CD4-positive, alpha-beta T cell (primary cell): Measurements from ENCODE around the gene PRR11. TPM values are rescaled to one million over a fixed set of nuclear protein-coding genes. Genes with fewer than 3 reads are reported as not detected.
"Not testable (repeated sequence)": the region's sequence is repeated elsewhere in the genome, so short reads cannot be mapped to it uniquely, and the experiment has no call there.

ENCODE experiments used
- ATAC-seq: fragments of 200-7000 bp; cut with Tn5 transposase; one replicate; pipeline ENCODE4 v1.10.0; 2022; ENCODE audit warnings: mild to moderate bottlenecking; ENCODE audit not compliant: poor library complexity
- CTCF ChIA-PET: fragments of 350-600 bp; sonication (Branson Sonifier 250); formaldehyde crosslinking; loops from one replicate; lab custom pipeline; 2021; ENCODE audit warnings: antibody characterized with exemption, inconsistent platforms; lab: Charles Lee
- POLR2A ChIA-PET: fragments of 350-600 bp; sonication (Branson Sonifier 250); formaldehyde crosslinking; loops from one replicate; lab custom pipeline; 2021; ENCODE audit warnings: antibody characterized with exemption, inconsistent platforms; lab: Charles Lee
- DNase-seq, 14 experiments: peaks; one replicate each; pipeline ENCODE4 v3.0.0-alpha.2; 2013 to 2020; ENCODE audit warnings: mixed read lengths in 2 of 14
- H3K27ac ChIP-seq, 2 donors: one replicate each; pipeline versions ENCODE4 v1.5.1 to v1.7.0; 2013; ENCODE audit warnings: low read length in 2 of 2, low read depth in 1 of 2, mild to moderate bottlenecking in 1 of 2
- H3K27me3 ChIP-seq, 2 experiments: 1 replicate in 1 of 2; 2 replicates in 1 of 2; pipeline versions ENCODE4 v1.6.1 to v1.7.0; 2013; ENCODE audit warnings: low read length in 2 of 2, control low read depth in 1 of 2, mild to moderate bottlenecking in 1 of 2, moderate library complexity in 1 of 2; ENCODE audit not compliant: insufficient read depth in 2 of 2, control insufficient read depth in 1 of 2
- H3K36me3 ChIP-seq: one replicate; pipeline ENCODE4 v1.6.1; 2013; ENCODE audit warnings: low read length, control low read depth; ENCODE audit not compliant: insufficient read depth
- H3K4me1 ChIP-seq: one replicate; pipeline ENCODE4 v1.6.1; 2013; ENCODE audit warnings: low read length, control low read depth; ENCODE audit not compliant: insufficient read depth
- H3K4me3 ChIP-seq: one replicate; pipeline ENCODE4 v1.5.1; 2013; ENCODE audit warnings: mild to moderate bottlenecking, low read length, moderate library complexity
- H3K9me3 ChIP-seq, 2 experiments: 1 replicate in 1 of 2; 2 replicates in 1 of 2; pipeline versions ENCODE4 v1.6.1 to v1.7.0; 2013; ENCODE audit warnings: low read length in 2 of 2, mild to moderate bottlenecking in 2 of 2, control low read depth in 1 of 2, moderate library complexity in 1 of 2; ENCODE audit not compliant: control insufficient read depth in 1 of 2, insufficient read depth in 1 of 2
- H3K27ac Mint-ChIP-seq: one replicate; pipeline ENCODE4 v1.8.0; 2020; ENCODE audit warnings: mixed read lengths
- H3K27me3 Mint-ChIP-seq: one replicate; pipeline ENCODE4 v1.8.0; 2021; ENCODE audit warnings: mixed read lengths
- H3K36me3 Mint-ChIP-seq: one replicate; pipeline ENCODE4 v1.8.0; 2021; ENCODE audit warnings: low read depth, mixed read lengths
- H3K4me1 Mint-ChIP-seq: one replicate; pipeline ENCODE4 v1.8.0; 2021; ENCODE audit warnings: low read depth, mixed read lengths
- H3K4me3 Mint-ChIP-seq: one replicate; pipeline ENCODE4 v1.8.0; 2020; ENCODE audit warnings: mild to moderate bottlenecking, mixed read lengths
- H3K9me3 Mint-ChIP-seq: one replicate; pipeline ENCODE4 v1.8.0; 2020; ENCODE audit warnings: mixed read lengths
- CTCF ChIP-seq: fragments of 200-600 bp; IDR thresholded peaks from one replicate; pipeline ENCODE4 v1.8.0; 2022; ENCODE audit warnings: antibody characterized with exemption, mild to moderate bottlenecking
- intact Hi-C, 2 experiments: fragments of 100-400 bp; cut with DNase I in 1 of 2; cut with micrococcal nuclease in 1 of 2; formaldehyde crosslinking; loops; one replicate each; pipeline versions ENCODE4 v1.15.1 to v1.9.0; 2023 to 2025; cut with DNase I, micrococcal nuclease
- total RNA-seq, 174 experiments: library from RNA in 2 of 174; stranded (reverse) in 2 of 174; gene quantifications; one replicate each; pipeline ENCODE4 v1.2.3 and lab custom pipeline; 2021 to 2026

PRR11 gene
- total RNA-seq, 2 experiments from 2014 or later: 0.69 to 0.92 TPM

DNA sequence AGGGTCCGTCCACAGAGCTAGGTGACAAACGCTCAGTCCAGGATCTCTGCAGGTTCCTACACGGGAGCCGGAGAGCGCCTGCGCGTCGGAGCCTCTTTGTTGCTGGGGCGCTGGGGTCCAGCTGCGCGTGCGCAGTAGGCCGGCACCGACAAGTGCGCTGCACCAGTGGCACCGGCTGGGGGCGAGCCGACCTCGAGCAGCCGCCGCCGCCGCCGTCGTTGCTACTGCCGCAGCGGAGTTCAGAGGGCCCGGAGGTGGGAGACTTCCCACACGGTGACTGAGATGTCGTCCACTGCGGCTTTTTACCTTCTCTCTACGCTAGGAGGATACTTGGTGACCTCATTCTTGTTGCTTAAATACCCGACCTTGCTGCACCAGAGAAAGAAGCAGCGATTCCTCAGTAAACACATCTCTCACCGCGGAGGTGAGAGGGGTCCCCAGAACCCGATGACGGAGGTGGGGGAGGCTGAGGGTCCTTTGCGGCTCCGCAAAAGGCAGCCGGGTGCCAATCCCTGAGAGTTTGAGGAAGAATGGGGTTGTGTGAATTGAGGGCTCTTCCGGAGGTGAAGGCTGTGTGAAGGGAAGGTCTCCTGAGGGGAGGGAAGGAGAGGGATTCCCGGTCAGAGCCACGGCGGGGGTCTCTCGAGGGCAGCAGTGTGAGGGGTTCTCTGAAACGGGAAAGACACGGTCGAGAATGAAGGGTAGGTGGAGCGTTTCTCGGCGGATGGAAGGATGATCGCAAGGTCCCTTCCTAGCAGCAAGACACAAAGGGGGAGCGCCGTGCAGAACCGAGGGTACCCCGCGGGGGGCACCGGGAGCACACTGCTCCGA lies 65.0 kb downstream of the PRR11 start, which contains the start of gene GDPD1:
TSS of gene GDPD1 (plus strand) at position 184 of the 831 bp plus-strand sequence. CDS start at position 283, 99 bp downstream.
- H3K9me3 Mint-ChIP-seq: no peaks in the 10 kb centered on the region

GRCh38 chr17:59221159-59221847 lies 65.8 kb downstream of the PRR11 start:
- no peak for ATAC-seq
- Mint-ChIP-seq H3K4me1 (peaks cover 16% of the 10 kb centered on the region), H3K27me3 (no peaks in the 10 kb centered on the region), H3K9me3 (no peaks in the 10 kb centered on the region), H3K36me3 (peaks cover 8% of the 10 kb centered on the region), H3K4me3 (peak overlapping the region; percentile 96), H3K27ac (peak overlapping the region; percentile 99)
- POLR2A ChIA-PET: interaction anchor here (0.9 to 3.1 kb wide), 4 partner anchors 11 to 108 kb away, joined by 3 to 43 read pairs (median 3); partner anchors contain the start of genes PRR11 and SMG8
- H3K9me3 ChIP-seq: no peaks in the 10 kb centered on the region
- H3K36me3 ChIP-seq: no peaks in the 10 kb centered on the region
- H3K27ac ChIP-seq: peak overlapping the region in 1 of 2 donors; percentile 87
- intact Hi-C loops: loop anchor here (2.0 to 5.0 kb wide), 4 partner anchors 67 to 221 kb away; partner anchors contain the start of genes PRR11 (in 1 of the 2) and SKA2 (in 1 of the 2)
- no peak for TF ChIP-seq CTCF
- DNase-seq: peak in 1 of 14 experiments; percentile 36
- H3K4me1 ChIP-seq: peaks cover 10% of the 10 kb centered on the region
- peak overlapping the region; percentile 67 for H3K4me3 ChIP-seq
- CTCF ChIA-PET: no interaction called here
- H3K27me3 ChIP-seq: no peaks in the 10 kb centered on the region

More for the DNA sequence above, 65.0 kb downstream of the PRR11 start, which contains the start of gene GDPD1:
- POLR2A ChIA-PET: interaction anchor here (0.6 to 3.1 kb wide), 9 partner anchors 9 to 1370 kb away, joined by 3 to 43 read pairs (median 3); partner anchors contain the start of genes MRPS23, PRR11, SKA2 and SMG8
- Histone ChIP-seq H3K4me1 (peaks cover 10% of the 10 kb centered on the region), H3K36me3 (no peaks in the 10 kb centered on the region), H3K4me3 (peak within 1 kb of the TSS; percentile 67), H3K9me3 (no peaks in the 10 kb centered on the region), H3K27me3 (no peaks in the 10 kb centered on the region), H3K27ac (peak within 1 kb of the TSS; percentile 66 to 87)
- DNase-seq: peak; percentile 94 to 99 (median 97)
- intact Hi-C loops: loop anchor here (1.0 to 5.0 kb wide), 5 partner anchors 66 to 222 kb away; partner anchors contain the start of genes PRR11 (in 1 of the 2) and SKA2 (in 1 of the 2)
- Mint-ChIP-seq H3K36me3 (peaks cover 8% of the 10 kb centered on the region), H3K27me3 (no peaks in the 10 kb centered on the region), H3K27ac (peak within 1 kb of the TSS; percentile 99), H3K4me1 (peaks cover 16% of the 10 kb centered on the region), H3K4me3 (peak within 1 kb of the TSS; percentile 96)
- ATAC-seq: peak; percentile 97
- CTCF ChIA-PET: interaction anchor here (0.8 to 1.0 kb wide), 5 partner anchors 8 to 54 kb away, joined by 3 to 7 read pairs (median 4); partner anchors contain the start of gene SMG8
- peak; percentile 79 for TF ChIP-seq CTCF

GRCh38 chr17:59223813-59224212 lies 68.3 kb downstream of the PRR11 start:
- Mint-ChIP-seq H3K27me3 (no peaks in the 10 kb centered on the region), H3K27ac (no peak overlapping the region), H3K9me3 (no peaks in the 10 kb centered on the region), H3K4me1 (peaks cover 16% of the 10 kb centered on the region), H3K36me3 (peaks cover 8% of the 10 kb centered on the region), H3K4me3 (no peak overlapping the region)
- Histone ChIP-seq H3K4me1 (peaks cover 10% of the 10 kb centered on the region), H3K9me3 (no peaks in the 10 kb centered on the region), H3K27me3 (no peaks in the 10 kb centered on the region), H3K27ac (no peak overlapping the region), H3K36me3 (no peaks in the 10 kb centered on the region), H3K4me3 (no peak overlapping the region)
- DNase-seq (no peak), ATAC-seq (no peak)
- intact Hi-C loops: loop anchor here in 1 of 2 experiments (5.0 kb wide), 2 partner anchors 88 to 218 kb away; no protein-coding TSS in a partner anchor
- ChIA-PET CTCF (no interaction called here), POLR2A (interaction anchor here (1.2 kb wide), 1 partner anchor 14 kb away, joined by 3 read pairs; the partner anchor contains the start of gene SMG8)
- no peak for TF ChIP-seq CTCF

GRCh38 chr17:59228588-59228987 lies 73.0 kb downstream of the PRR11 start:
- CTCF ChIA-PET: interaction anchor here (1.0 kb wide), 1 partner anchor 9 kb away, joined by 3 read pairs; the partner anchor contains the start of gene GDPD1

More at GRCh38 chr17:59228588-59228987, 73.0 kb downstream of the PRR11 start:
- H3K27me3 ChIP-seq, H3K4me3 ChIP-seq, H3K27me3 Mint-ChIP-seq, H3K36me3 ChIP-seq, H3K9me3 ChIP-seq, H3K4me3 Mint-ChIP-seq, DNase-seq, ATAC-seq, H3K4me1 Mint-ChIP-seq, H3K4me1 ChIP-seq, intact Hi-C loops, H3K36me3 Mint-ChIP-seq, H3K9me3 Mint-ChIP-seq, H3K27ac Mint-ChIP-seq, H3K27ac ChIP-seq: not testable (repeated sequence)
- POLR2A ChIA-PET: interaction anchor here (0.6 to 1.0 kb wide), 6 partner anchors 9 to 722 kb away, joined by 3 to 5 read pairs (median 3); partner anchors contain the start of genes GDPD1 and SMG8
